Hepatic stellate cell (primary cell): ENCODE data around the gene KIF26B.
A peak's percentile ranks its signal among the peaks of the same experiment; 100 is the strongest.

ENCODE experiments used
- DNase-seq: peaks from one replicate; pipeline ENCODE4 v3.0.0; 2011; ENCODE audit warnings: low spot score

KIF26B gene

DNA sequence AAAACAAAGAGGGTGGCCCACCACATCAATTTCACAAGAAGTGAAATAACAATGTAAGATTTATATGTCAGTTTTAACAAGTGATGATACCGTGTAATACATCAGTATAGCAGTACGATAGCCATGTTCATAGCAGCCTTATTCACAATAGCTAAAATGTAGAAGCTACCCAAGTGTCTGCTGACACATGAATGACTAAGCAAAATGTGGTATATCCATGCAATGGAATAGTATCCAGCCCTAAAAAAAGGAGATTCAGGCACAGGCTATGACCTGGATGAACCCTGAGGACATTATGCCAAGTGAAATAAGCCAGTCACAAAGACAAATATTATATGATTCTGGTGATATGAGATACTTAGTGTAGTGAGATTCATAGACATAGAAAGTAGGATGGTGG is 18.0 kb downstream of the KIF26B start:
- DNase-seq, result no peak

DNA sequence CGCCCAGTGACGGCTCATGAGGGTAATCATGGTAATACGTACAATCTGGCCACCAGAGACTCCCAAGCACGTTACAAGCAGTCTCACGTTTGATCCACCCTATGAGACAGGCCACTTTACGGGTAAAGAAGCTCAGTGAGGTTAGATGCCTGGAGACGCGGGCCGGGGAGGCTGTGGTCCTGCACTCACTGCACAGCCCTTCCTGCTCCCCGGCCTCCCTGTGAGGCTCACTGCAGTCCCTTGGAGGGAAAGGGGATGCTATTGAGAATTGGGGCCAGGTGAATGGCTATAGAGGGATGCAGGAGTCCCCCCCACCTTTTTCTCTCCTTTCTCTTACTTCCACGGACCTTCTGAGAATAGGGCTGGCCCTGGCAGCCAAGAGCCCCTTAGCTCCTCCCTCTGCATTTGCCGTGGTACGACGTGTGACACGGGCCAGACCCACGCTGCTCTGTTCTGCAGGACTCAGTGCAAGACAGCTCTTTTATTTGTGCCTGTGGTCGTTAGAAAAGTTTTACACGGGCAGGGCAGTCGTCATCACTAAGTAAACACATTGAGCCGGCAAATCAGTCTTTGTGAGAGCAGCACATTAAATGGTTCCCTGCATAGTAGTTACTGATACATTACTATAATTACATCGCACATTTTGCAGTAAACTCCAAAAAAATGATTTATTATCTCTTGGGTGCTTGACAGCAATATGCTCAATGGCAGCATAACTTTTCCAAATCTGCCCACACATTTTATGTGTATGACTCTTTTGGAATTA is 18.8 kb downstream of the KIF26B start:
- DNase-seq, result no peak

- DNase-seq, result no peak
These were observed 22.5 kb downstream of the KIF26B start for GRCh38 chr1:245177071-245177900.

GRCh38 chr1:245179706-245180105 is 24.9 kb downstream of the KIF26B start:
- DNase-seq, result no peak

GRCh38 chr1:245180496-245181157 is 25.8 kb downstream of the KIF26B start:
- DNase-seq, result no peak

DNA sequence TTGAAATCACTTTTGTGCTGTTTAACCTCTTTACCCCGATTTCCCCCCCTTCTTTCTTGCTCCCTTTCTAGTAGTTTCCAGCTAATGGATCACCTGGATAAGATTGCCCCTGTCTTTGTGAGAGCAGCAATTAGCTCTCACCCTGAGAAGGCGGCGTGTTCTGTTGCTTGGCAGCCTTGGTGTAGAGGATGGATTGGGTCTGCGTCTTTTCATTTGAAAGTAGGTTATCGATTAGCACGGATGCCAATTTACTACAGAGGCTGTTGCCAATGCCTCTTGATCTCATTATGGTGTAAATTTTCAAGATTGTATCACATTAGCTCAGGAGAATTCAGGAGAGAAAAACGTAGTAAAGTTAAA is 26.4 kb downstream of the KIF26B start:
- DNase-seq, result no peak

- DNase-seq, result no peak
These were observed 27.2 kb downstream of the KIF26B start for GRCh38 chr1:245182028-245182427.

DNA sequence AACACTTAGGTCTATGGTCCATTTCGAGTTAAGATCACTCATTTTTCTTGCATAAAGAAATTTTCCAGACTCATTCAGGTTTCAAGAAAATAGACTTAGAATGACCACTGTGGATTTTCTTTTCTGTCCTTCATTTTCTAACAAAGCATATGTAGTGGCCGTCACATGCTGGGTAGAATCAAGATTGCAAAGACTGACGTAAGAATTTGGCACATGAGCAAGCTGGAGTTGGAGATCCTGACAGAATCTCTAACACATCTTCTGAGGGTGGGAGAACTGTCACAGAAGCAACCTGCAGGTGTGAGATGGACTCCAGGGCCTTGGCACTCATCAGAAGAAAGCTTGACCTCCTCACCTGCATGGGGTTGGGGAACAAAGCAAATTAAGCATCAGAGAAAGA is 28.6 kb downstream of the KIF26B start:
- DNase-seq, result no peak

DNA sequence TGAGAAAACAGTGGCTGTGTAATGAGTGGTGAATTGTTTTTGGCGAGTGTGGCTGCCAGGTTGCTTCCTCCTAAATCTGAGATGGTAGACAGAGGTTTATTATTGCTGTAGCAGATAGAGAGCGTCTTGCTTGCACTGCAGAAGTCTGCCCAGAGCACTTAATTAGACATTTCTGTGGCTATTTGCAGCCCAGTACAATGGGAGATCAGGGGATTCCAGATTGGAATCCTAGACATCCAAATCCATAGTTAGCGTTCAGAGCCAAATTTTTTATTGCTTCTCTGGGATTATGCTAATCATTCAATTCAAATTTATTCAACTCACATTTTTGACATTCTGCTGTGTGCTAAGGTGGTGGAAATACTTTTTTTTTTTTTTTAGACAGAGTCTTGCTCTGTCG is 30.0 kb downstream of the KIF26B start:
- no peak for DNase-seq

DNA sequence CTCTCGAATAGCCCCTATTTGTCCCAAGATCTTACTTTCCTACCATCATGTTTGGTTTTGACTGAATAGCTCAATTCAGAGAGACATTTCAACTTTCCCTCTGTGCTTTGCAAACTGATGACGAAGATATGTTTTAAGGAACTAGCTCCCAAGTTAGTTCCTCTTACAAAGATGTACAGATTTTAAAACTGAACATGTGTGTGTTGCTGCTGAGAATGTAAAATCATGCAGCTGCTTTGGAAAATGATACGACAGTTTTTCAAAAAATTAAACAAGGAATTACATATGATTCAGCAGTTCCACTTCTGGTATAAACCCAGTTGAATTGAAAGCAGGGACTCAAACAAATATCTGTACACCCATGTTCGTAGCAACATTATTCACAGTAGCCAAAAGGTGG is 33.6 kb downstream of the KIF26B start:
- no peak for DNase-seq

- DNase-seq, result no peak
These were observed 40.6 kb downstream of the KIF26B start for GRCh38 chr1:245195398-245195797.

GRCh38 chr1:245197121-245197520 is 42.3 kb downstream of the KIF26B start:
- DNase-seq, result no peak

DNA sequence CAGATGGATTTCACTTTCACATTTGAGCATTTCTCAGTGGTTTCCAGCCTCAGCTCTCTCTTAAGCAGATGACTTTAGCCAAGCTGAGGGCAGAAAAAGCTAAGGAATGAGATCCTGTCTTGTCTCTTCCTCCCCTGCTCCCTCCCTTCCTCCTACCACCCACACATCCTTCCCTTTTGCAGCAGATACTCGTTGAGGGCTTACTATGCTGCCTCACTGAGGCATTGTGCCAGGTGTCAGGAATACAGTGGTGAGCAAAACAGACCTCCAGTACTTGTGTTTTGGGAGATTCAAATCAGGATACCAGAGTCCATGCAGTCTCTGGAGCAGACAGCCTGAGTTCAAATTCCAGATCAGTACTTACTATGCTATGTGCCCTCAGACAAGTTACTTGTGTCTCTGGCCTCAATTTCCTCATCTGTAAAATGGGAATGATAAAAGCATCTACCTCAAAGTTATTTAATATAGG is 43.2 kb downstream of the KIF26B start:
- DNase-seq, result peak; percentile 40

GRCh38 chr1:245198748-245199516 is 44.1 kb downstream of the KIF26B start:
- no peak for DNase-seq

DNA sequence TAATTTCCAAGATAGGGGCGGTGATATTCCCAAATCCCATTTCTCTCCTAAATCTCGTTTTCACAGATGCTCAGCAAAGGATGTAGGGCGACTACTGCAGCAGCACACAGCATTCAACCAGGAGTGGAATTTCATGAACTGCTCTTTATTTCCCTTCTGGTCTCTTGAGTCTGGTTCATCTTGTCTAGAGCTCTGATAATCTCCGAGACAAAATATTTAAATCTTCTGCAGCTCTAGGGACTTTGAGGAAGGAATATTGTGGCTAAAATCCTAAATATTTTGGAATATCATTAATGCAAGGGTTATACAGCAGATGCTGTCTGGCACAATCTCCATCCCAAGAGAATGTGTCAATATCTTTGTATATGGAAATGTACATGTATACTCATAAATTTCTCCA is 45.4 kb downstream of the KIF26B start:
- no peak for DNase-seq

DNA sequence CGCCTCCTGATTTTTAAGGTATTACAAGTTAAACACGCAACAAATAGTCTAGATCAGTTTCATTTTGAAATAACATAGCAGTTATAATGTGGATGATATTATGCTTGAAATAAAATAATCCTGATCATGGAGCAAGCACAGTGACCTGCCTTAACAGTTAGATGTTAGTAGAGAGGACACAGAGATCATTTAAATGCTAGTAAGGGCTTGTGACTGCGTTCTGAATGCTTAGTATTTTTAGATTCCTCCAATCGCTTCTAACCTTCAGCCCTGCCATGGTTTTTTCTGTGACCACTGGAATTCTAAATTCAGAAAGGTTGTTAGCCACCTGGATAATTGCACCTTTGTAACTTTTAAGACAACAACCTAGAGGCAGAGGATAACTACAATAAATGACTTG is 46.4 kb downstream of the KIF26B start:
- no peak for DNase-seq

- DNase-seq, result no peak
These were observed 47.0 kb downstream of the KIF26B start for GRCh38 chr1:245201827-245202226.

GRCh38 chr1:245205396-245205795 is 50.6 kb downstream of the KIF26B start:
- DNase-seq, result no peak

GRCh38 chr1:245205864-245206263 is 51.1 kb downstream of the KIF26B start:
- DNase-seq, result no peak

DNA sequence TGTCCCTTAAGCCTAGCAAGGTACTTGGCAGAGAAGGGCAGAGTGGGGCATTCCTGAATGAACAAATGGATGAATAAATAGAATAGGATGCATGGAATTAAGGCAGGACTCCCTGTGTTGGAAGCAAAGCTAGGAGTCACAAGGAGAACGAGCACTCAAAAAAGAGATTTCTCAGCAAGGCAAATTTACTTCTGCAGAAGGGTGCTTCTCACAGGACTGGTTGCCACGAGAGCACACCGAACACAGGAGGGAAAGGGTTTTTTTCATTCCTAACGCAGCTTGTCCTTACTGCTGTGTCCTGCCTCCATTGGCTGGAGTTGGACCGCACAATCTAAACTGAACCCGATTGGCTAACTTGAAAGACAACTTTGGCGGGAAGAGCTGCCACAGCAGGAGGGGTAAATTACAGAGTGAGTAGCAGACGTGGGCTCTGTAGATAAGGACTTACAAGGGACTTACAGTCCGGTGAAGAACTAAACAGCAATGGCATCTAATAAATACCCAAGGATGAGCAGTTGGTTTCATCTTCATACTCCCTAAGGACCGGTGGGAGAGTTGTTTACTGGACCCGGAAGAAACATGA is 52.4 kb downstream of the KIF26B start:
- no peak for DNase-seq

GRCh38 chr1:245207801-245208200 is 53.0 kb downstream of the KIF26B start:
- DNase-seq, result no peak
